ENCODE measurements around the gene SNTG2.

SNTG2 gene

GRCh38 chr2:1011006-1011405, 60.4 kb downstream of the SNTG2 start:
- Histone ChIP-seq H3K4me3 (ENCODE audit: low read depth in 1 of 2, low read length in 2 of 2) (no peak overlapping the region), H3K4me1 (ENCODE audit: insufficient read depth, low read length) (no peaks in the 10 kb centered on the region), H3K27me3 (ENCODE audit: control insufficient read depth in 1 of 2, insufficient read depth in 2 of 2, low read length in 2 of 2) (peaks cover 0 to 5% of the 10 kb centered on the region in 2 donors), H3K9ac (ENCODE audit: low read length) (no peak overlapping the region), H3K9me3 (ENCODE audit: low read length) (no peaks in the 10 kb centered on the region), H3K36me3 (ENCODE audit: insufficient read depth, low read length) (no peaks in the 10 kb centered on the region), H3K27ac (ENCODE audit: low read depth, low read length) (no peak overlapping the region)

GRCh38 chr2:1011985-1012384, 61.3 kb downstream of the SNTG2 start:
- no peak overlapping the region for H3K9ac ChIP-seq (ENCODE audit: low read length)
- no peak overlapping the region for H3K27ac ChIP-seq (ENCODE audit: low read depth, low read length)
- H3K27me3 ChIP-seq (ENCODE audit: control insufficient read depth in 1 of 2, insufficient read depth in 2 of 2, low read length in 2 of 2) = peaks cover 0 to 5% of the 10 kb centered on the region in 2 donors
- H3K4me1 ChIP-seq (ENCODE audit: insufficient read depth, low read length) = no peaks in the 10 kb centered on the region
- H3K4me3 ChIP-seq (ENCODE audit: low read depth in 1 of 2, low read length in 2 of 2) = no peak overlapping the region
- H3K9me3 ChIP-seq (ENCODE audit: low read length) = no peaks in the 10 kb centered on the region
- H3K36me3 ChIP-seq (ENCODE audit: insufficient read depth, low read length) = no peaks in the 10 kb centered on the region

GRCh38 chr2:1014802-1015201, 64.2 kb downstream of the SNTG2 start:
- H3K9me3 ChIP-seq (ENCODE audit: low read length) = no peaks in the 10 kb centered on the region
- H3K4me3 ChIP-seq (ENCODE audit: low read depth in 1 of 2, low read length in 2 of 2) = no peak overlapping the region
- no peaks in the 10 kb centered on the region for H3K4me1 ChIP-seq (ENCODE audit: insufficient read depth, low read length)
- H3K27ac ChIP-seq (ENCODE audit: low read depth, low read length) = no peak overlapping the region
- peaks cover 0 to 5% of the 10 kb centered on the region in 2 donors for H3K27me3 ChIP-seq (ENCODE audit: control insufficient read depth in 1 of 2, insufficient read depth in 2 of 2, low read length in 2 of 2)
- H3K36me3 ChIP-seq (ENCODE audit: insufficient read depth, low read length) = no peaks in the 10 kb centered on the region
- H3K9ac ChIP-seq (ENCODE audit: low read length) = no peak overlapping the region

GRCh38 chr2:1016500-1016899, 65.9 kb downstream of the SNTG2 start:
- Histone ChIP-seq H3K4me3 (ENCODE audit: low read depth in 1 of 2, low read length in 2 of 2) (no peak overlapping the region), H3K27me3 (ENCODE audit: control insufficient read depth in 1 of 2, insufficient read depth in 2 of 2, low read length in 2 of 2) (peaks cover 0 to 5% of the 10 kb centered on the region in 2 donors), H3K27ac (ENCODE audit: low read depth, low read length) (no peak overlapping the region), H3K36me3 (ENCODE audit: insufficient read depth, low read length) (no peaks in the 10 kb centered on the region), H3K4me1 (ENCODE audit: insufficient read depth, low read length) (no peaks in the 10 kb centered on the region), H3K9ac (ENCODE audit: low read length) (no peak overlapping the region), H3K9me3 (ENCODE audit: low read length) (no peaks in the 10 kb centered on the region)

- no peaks in the 10 kb centered on the region for H3K9me3 ChIP-seq (ENCODE audit: low read length)
- no peaks in the 10 kb centered on the region for H3K27me3 ChIP-seq (ENCODE audit: control insufficient read depth in 1 of 2, insufficient read depth in 2 of 2, low read length in 2 of 2)
- H3K4me3 ChIP-seq (ENCODE audit: low read depth in 1 of 2, low read length in 2 of 2) = no peak overlapping the region
- no peak overlapping the region for H3K27ac ChIP-seq (ENCODE audit: low read depth, low read length)
- H3K4me1 ChIP-seq (ENCODE audit: insufficient read depth, low read length) = no peaks in the 10 kb centered on the region
- H3K9ac ChIP-seq (ENCODE audit: low read length) = no peak overlapping the region
- H3K36me3 ChIP-seq (ENCODE audit: insufficient read depth, low read length) = no peaks in the 10 kb centered on the region
These were observed 67.2 kb downstream of the SNTG2 start for GRCh38 chr2:1017827-1018226.

GRCh38 chr2:1020206-1020605, 69.6 kb downstream of the SNTG2 start:
- no peaks in the 10 kb centered on the region for H3K4me1 ChIP-seq (ENCODE audit: insufficient read depth, low read length)
- H3K27me3 ChIP-seq (ENCODE audit: control insufficient read depth in 1 of 2, insufficient read depth in 2 of 2, low read length in 2 of 2) = no peaks in the 10 kb centered on the region
- H3K9me3 ChIP-seq (ENCODE audit: low read length) = no peaks in the 10 kb centered on the region
- H3K27ac ChIP-seq (ENCODE audit: low read depth, low read length) = no peak overlapping the region
- H3K9ac ChIP-seq (ENCODE audit: low read length) = no peak overlapping the region
- no peak overlapping the region for H3K4me3 ChIP-seq (ENCODE audit: low read depth in 1 of 2, low read length in 2 of 2)
- H3K36me3 ChIP-seq (ENCODE audit: insufficient read depth, low read length) = no peaks in the 10 kb centered on the region

- Histone ChIP-seq H3K27me3 (ENCODE audit: control insufficient read depth in 1 of 2, insufficient read depth in 2 of 2, low read length in 2 of 2) (no peaks in the 10 kb centered on the region), H3K36me3 (ENCODE audit: insufficient read depth, low read length) (no peaks in the 10 kb centered on the region), H3K9me3 (ENCODE audit: low read length) (no peaks in the 10 kb centered on the region), H3K27ac (ENCODE audit: low read depth, low read length) (no peak overlapping the region), H3K9ac (ENCODE audit: low read length) (no peak overlapping the region), H3K4me1 (ENCODE audit: insufficient read depth, low read length) (no peaks in the 10 kb centered on the region), H3K4me3 (ENCODE audit: low read depth in 1 of 2, low read length in 2 of 2) (no peak overlapping the region)
These were observed 71.5 kb downstream of the SNTG2 start for GRCh38 chr2:1022178-1022577.

- no peak overlapping the region for H3K4me3 ChIP-seq (ENCODE audit: low read depth in 1 of 2, low read length in 2 of 2)
- H3K36me3 ChIP-seq (ENCODE audit: insufficient read depth, low read length) = no peaks in the 10 kb centered on the region
- H3K4me1 ChIP-seq (ENCODE audit: insufficient read depth, low read length) = no peaks in the 10 kb centered on the region
- no peaks in the 10 kb centered on the region for H3K27me3 ChIP-seq (ENCODE audit: control insufficient read depth in 1 of 2, insufficient read depth in 2 of 2, low read length in 2 of 2)
- no peak overlapping the region for H3K9ac ChIP-seq (ENCODE audit: low read length)
- no peaks in the 10 kb centered on the region for H3K9me3 ChIP-seq (ENCODE audit: low read length)
- no peak overlapping the region for H3K27ac ChIP-seq (ENCODE audit: low read depth, low read length)
These were observed 74.3 kb downstream of the SNTG2 start for GRCh38 chr2:1024981-1025380.

GRCh38 chr2:1026141-1026540, 75.5 kb downstream of the SNTG2 start:
- H3K27me3 ChIP-seq (ENCODE audit: control insufficient read depth in 1 of 2, insufficient read depth in 2 of 2, low read length in 2 of 2) = no peaks in the 10 kb centered on the region
- no peak overlapping the region for H3K4me3 ChIP-seq (ENCODE audit: low read depth in 1 of 2, low read length in 2 of 2)
- H3K9me3 ChIP-seq (ENCODE audit: low read length) = no peaks in the 10 kb centered on the region
- H3K36me3 ChIP-seq (ENCODE audit: insufficient read depth, low read length) = no peaks in the 10 kb centered on the region
- H3K4me1 ChIP-seq (ENCODE audit: insufficient read depth, low read length) = no peaks in the 10 kb centered on the region
- H3K27ac ChIP-seq (ENCODE audit: low read depth, low read length) = no peak overlapping the region
- no peak overlapping the region for H3K9ac ChIP-seq (ENCODE audit: low read length)

- Histone ChIP-seq H3K4me1 (ENCODE audit: insufficient read depth, low read length) (no peaks in the 10 kb centered on the region), H3K27ac (ENCODE audit: low read depth, low read length) (no peak overlapping the region), H3K9me3 (ENCODE audit: low read length) (no peaks in the 10 kb centered on the region), H3K4me3 (ENCODE audit: low read depth in 1 of 2, low read length in 2 of 2) (no peak overlapping the region), H3K36me3 (ENCODE audit: insufficient read depth, low read length) (no peaks in the 10 kb centered on the region), H3K27me3 (ENCODE audit: control insufficient read depth in 1 of 2, insufficient read depth in 2 of 2, low read length in 2 of 2) (no peaks in the 10 kb centered on the region), H3K9ac (ENCODE audit: low read length) (no peak overlapping the region)
These were observed 78.2 kb downstream of the SNTG2 start for GRCh38 chr2:1028831-1029230.

- Histone ChIP-seq H3K4me3 (ENCODE audit: low read depth in 1 of 2, low read length in 2 of 2) (no peak overlapping the region), H3K27me3 (ENCODE audit: control insufficient read depth in 1 of 2, insufficient read depth in 2 of 2, low read length in 2 of 2) (no peaks in the 10 kb centered on the region), H3K27ac (ENCODE audit: low read depth, low read length) (no peak overlapping the region), H3K4me1 (ENCODE audit: insufficient read depth, low read length) (no peaks in the 10 kb centered on the region), H3K9me3 (ENCODE audit: low read length) (no peaks in the 10 kb centered on the region), H3K9ac (ENCODE audit: low read length) (no peak overlapping the region), H3K36me3 (ENCODE audit: insufficient read depth, low read length) (no peaks in the 10 kb centered on the region)
These were observed 81.4 kb downstream of the SNTG2 start for GRCh38 chr2:1032030-1032429.

- Histone ChIP-seq H3K9me3 (ENCODE audit: low read length) (no peaks in the 10 kb centered on the region), H3K27ac (ENCODE audit: low read depth, low read length) (no peak overlapping the region), H3K27me3 (ENCODE audit: control insufficient read depth in 1 of 2, insufficient read depth in 2 of 2, low read length in 2 of 2) (no peaks in the 10 kb centered on the region), H3K36me3 (ENCODE audit: insufficient read depth, low read length) (no peaks in the 10 kb centered on the region), H3K4me1 (ENCODE audit: insufficient read depth, low read length) (no peaks in the 10 kb centered on the region), H3K4me3 (ENCODE audit: low read depth in 1 of 2, low read length in 2 of 2) (no peak overlapping the region), H3K9ac (ENCODE audit: low read length) (no peak overlapping the region)
These were observed 82.4 kb downstream of the SNTG2 start for GRCh38 chr2:1033069-1033468.
